IMR-90 (cell line): ENCODE measurements around the gene ASB16. TPM values are rescaled to one million over a fixed set of nuclear protein-coding genes. Genes with fewer than 3 reads are reported as not detected.
A peak's percentile ranks its signal among the peaks of the same experiment; 100 is the strongest.

Experiments
- ATAC-seq: fragments of 200-7000 bp; cut with Tn5 transposase; 2 replicates; pipeline ENCODE4 v1.9.1; 2020; ENCODE audit warnings: low read depth, mild to moderate bottlenecking, moderate library complexity
- Bru-seq: library from RNA; stranded (reverse); fragments of 400-500 nt; gene quantifications from one replicate; lab custom pipeline; 2021; lab: Mats Ljungman, UMichigan
- BruChase-seq, 2 experiments: library from RNA; stranded (reverse); fragments of 400-500 nt; gene quantifications; one replicate each; lab custom pipeline; 2021; lab: Mats Ljungman, UMichigan
- BruUV-seq: library from RNA; stranded (reverse); fragments of 400-500 nt; replicated peaks from 2 replicates; lab custom pipeline; 2021; lab: Mats Ljungman, UMichigan
- CTCF ChIA-PET: fragments of 300-600 bp; formaldehyde crosslinking; extraction: SDS; loops from one replicate; lab custom pipeline; 2021; ENCODE audit warnings: antibody characterized with exemption; lab: Yijun Ruan, JAX
- POLR2A ChIA-PET: fragments of 300-600 bp; sonication (Branson Sonifier 250); formaldehyde crosslinking; loops from one replicate; lab custom pipeline; 2022; ENCODE audit warnings: antibody characterized with exemption; ENCODE audit not compliant: unreplicated experiment; lab: Charles Lee
- DNase-seq: peaks from one replicate; pipeline ENCODE4 v3.0.0; 2013
- H2AFZ ChIP-seq: replicated peaks from 2 replicates; pipeline ENCODE3; 2013; ENCODE audit warnings: low read length, mild to moderate bottlenecking; ENCODE audit not compliant: poor library complexity
- H2AK5ac ChIP-seq: 2 replicates; pipeline ENCODE4 v1.6.1; 2013; ENCODE audit warnings: low read depth, low read length, inconsistent platforms
- H2AK9ac ChIP-seq: replicated peaks from 2 replicates; pipeline ENCODE3; 2013; ENCODE audit warnings: mild to moderate bottlenecking, low read depth, low read length, moderate library complexity; ENCODE audit not compliant: poor library complexity
- H2BK120ac ChIP-seq: 2 replicates; pipeline ENCODE4 v1.6.1; 2013; ENCODE audit warnings: low read depth, low read length, inconsistent platforms
- H2BK15ac ChIP-seq: 3 replicates; pipeline ENCODE4 v1.6.1; 2013; ENCODE audit warnings: low read depth, low read length, inconsistent platforms
- H2BK20ac ChIP-seq: 2 replicates; pipeline ENCODE4 v1.6.1; 2013; ENCODE audit warnings: low read depth, mild to moderate bottlenecking, inconsistent platforms, low read length, moderate library complexity
- H2BK5ac ChIP-seq: 2 replicates; pipeline ENCODE4 v1.6.1; 2013; ENCODE audit warnings: mild to moderate bottlenecking, low read depth, low read length, inconsistent platforms; ENCODE audit not compliant: poor library complexity, severe bottlenecking
- H3K14ac ChIP-seq: replicated peaks from 2 replicates; pipeline ENCODE4 v1.6.1; 2013; ENCODE audit warnings: low read depth, low read length, inconsistent platforms
- H3K18ac ChIP-seq: 2 replicates; pipeline ENCODE4 v1.6.1; 2013; ENCODE audit warnings: low read depth, low read length, control low read depth
- H3K23ac ChIP-seq: 2 replicates; pipeline ENCODE4 v1.6.1; 2013; ENCODE audit warnings: low read depth, low read length, inconsistent platforms
- H3K27ac ChIP-seq: 2 replicates; pipeline ENCODE4 v1.5.1; 2013; ENCODE audit warnings: mild to moderate bottlenecking, control low read depth, low read length; ENCODE audit not compliant: insufficient read depth
- H3K27me3 ChIP-seq: 2 replicates; pipeline ENCODE4 v1.6.1; 2013; ENCODE audit warnings: low read length; ENCODE audit not compliant: control insufficient read depth, insufficient read depth
- H3K36me3 ChIP-seq: 2 replicates; pipeline ENCODE4 v1.6.1; 2013; ENCODE audit warnings: low read length, mixed read lengths; ENCODE audit not compliant: control insufficient read depth, insufficient read depth
- H3K4ac ChIP-seq: 2 replicates; pipeline ENCODE4 v1.6.1; 2013; ENCODE audit warnings: low read depth, low read length, inconsistent platforms
- H3K4me1 ChIP-seq: 2 replicates; pipeline ENCODE4 v1.6.1; 2013; ENCODE audit warnings: low read length, mixed read lengths; ENCODE audit not compliant: control insufficient read depth, insufficient read depth
- H3K4me2 ChIP-seq: 2 replicates; pipeline ENCODE4 v1.6.1; 2013; ENCODE audit warnings: low read depth, mild to moderate bottlenecking, control low read depth, low read length, moderate library complexity
- H3K4me3 ChIP-seq: 2 replicates; pipeline ENCODE4 v1.5.1; 2013; ENCODE audit warnings: low read depth, mild to moderate bottlenecking, control low read depth, low read length, moderate library complexity; ENCODE audit not compliant: insufficient read depth
- H3K56ac ChIP-seq: 2 replicates; pipeline ENCODE4 v1.6.1; 2013; ENCODE audit warnings: low read length, inconsistent platforms; ENCODE audit not compliant: insufficient read depth; ENCODE audit errors: extremely low read depth
- H3K79me1 ChIP-seq, 2 experiments: 2 replicates each; pipeline ENCODE4 v1.6.1; 2013; ENCODE audit warnings: low read length in 2 of 2, inconsistent platforms in 1 of 2, low read depth in 1 of 2
- H3K9ac ChIP-seq: 2 replicates; pipeline ENCODE4 v1.6.1; 2013; ENCODE audit warnings: low read depth, low read length, control low read depth
- H3K9me1 ChIP-seq: 2 replicates; pipeline ENCODE4 v1.6.1; 2013; ENCODE audit warnings: low read length, inconsistent platforms; ENCODE audit not compliant: insufficient read depth
- H3K9me3 ChIP-seq: 2 replicates; pipeline ENCODE4 v1.6.1; 2013; ENCODE audit warnings: low read length; ENCODE audit not compliant: control insufficient read depth, insufficient read depth
- H4K20me1 ChIP-seq: 2 replicates; pipeline ENCODE4 v1.6.1; 2013; ENCODE audit warnings: low read length, inconsistent platforms; ENCODE audit not compliant: insufficient read depth
- H4K5ac ChIP-seq: 2 replicates; pipeline ENCODE4 v1.6.1; 2013; ENCODE audit warnings: mild to moderate bottlenecking, low read depth, low read length, control low read depth
- H4K8ac ChIP-seq, 2 experiments: 2 replicates each; pipeline ENCODE4 v1.6.1; 2013; ENCODE audit warnings: low read depth in 2 of 2, low read length in 2 of 2, control low read depth in 1 of 2, inconsistent platforms in 1 of 2
- H4K91ac ChIP-seq: 2 replicates; pipeline ENCODE4 v1.6.1; 2013; ENCODE audit warnings: low read depth, low read length, inconsistent platforms; ENCODE audit not compliant: insufficient read depth
- MAFK ChIP-seq: IDR thresholded peaks from 2 replicates; pipeline ENCODE4 v1.6.1; 2012; ENCODE audit warnings: low read depth, low read length, improper control_type of control experiment
- MAZ ChIP-seq: IDR thresholded peaks from 2 replicates; pipeline ENCODE4 v1.6.1; 2012; ENCODE audit warnings: low read depth, mild to moderate bottlenecking, low read length, improper control_type of control experiment, moderate library complexity, borderline replicate concordance
- WGBS, 2 experiments: methylation state at CpG; one replicate each; pipeline versions ENCODE4 v1.1.5 to v1.1.7; 2013; ENCODE audit warnings: missing lambda C conversion rate in 2 of 2; ENCODE audit not compliant: insufficient read length in 1 of 2; ENCODE audit errors: extremely low coverage in 2 of 2; 5-methylcytosine and 5-hydroxymethylcytosine counted together
- dilution Hi-C: fragments of 300-500 bp; cut with HindIII; formaldehyde crosslinking; loops from one replicate; pipeline ENCODE4 v1.14.3; 2018; ENCODE audit warnings: low sequenced_read_pairs; ENCODE audit not compliant: unreplicated experiment
- in situ Hi-C: fragments of 300-500 bp; cut with MboI; formaldehyde crosslinking; loops from 3 replicates; pipeline ENCODE4 v1.14.3; 2019; ENCODE audit warnings: low sequenced_read_pairs, inconsistent platforms, mixed read lengths
- intact Hi-C: fragments of 100-400 bp; cut with micrococcal nuclease; formaldehyde crosslinking; loops from 2 replicates; pipeline ENCODE4 v1.10.0; 2022
- long read RNA-seq: library from polyadenylated mRNA; unstranded; transcript quantifications from one replicate; pipeline ENCODE4 v2.0.0, GENCODE V29; 2021; ENCODE audit not compliant: unreplicated experiment
- polyA plus RNA-seq, 3 experiments: library from polyadenylated mRNA; depleted of rRNA; stranded (reverse); fragments of >200 nt; gene quantifications; 2 replicates each; pipeline ENCODE4 v1.2.3, GENCODE V29; 2012; ENCODE audit warnings: low replicate concordance in 1 of 3
- total RNA-seq: library from RNA; depleted of rRNA; stranded (reverse); fragments of >200 nt; gene quantifications from 2 replicates; pipeline ENCODE4 v1.2.3, GENCODE V29; 2012; rRNA removed

The ASB16 gene, protein sequence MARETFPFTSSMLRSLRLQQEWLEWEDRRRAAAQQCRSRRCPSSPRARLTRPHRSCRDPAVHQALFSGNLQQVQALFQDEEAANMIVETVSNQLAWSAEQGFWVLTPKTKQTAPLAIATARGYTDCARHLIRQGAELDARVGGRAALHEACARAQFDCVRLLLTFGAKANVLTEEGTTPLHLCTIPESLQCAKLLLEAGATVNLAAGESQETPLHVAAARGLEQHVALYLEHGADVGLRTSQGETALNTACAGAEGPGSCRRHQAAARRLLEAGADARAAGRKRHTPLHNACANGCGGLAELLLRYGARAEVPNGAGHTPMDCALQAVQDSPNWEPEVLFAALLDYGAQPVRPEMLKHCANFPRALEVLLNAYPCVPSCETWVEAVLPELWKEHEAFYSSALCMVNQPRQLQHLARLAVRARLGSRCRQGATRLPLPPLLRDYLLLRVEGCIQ
- total RNA-seq, result not detected in 2 replicates
- 0.05 and 0.06 TPM in 2 replicates for polyA plus RNA-seq (2012; rRNA removed)
- polyA plus RNA-seq (2012; cell fraction: cytosol; rRNA removed), result 0.04 and 0.13 TPM in 2 replicates
- polyA plus RNA-seq (2012; cell fraction: nucleus; rRNA removed; ENCODE audit: low replicate concordance), result 0.15 and 0.34 TPM in 2 replicates
- Bru-seq, nascent RNA, result percentile 19 among the genes with signal in this experiment
- percentile 15 among the genes with signal in this experiment for BruChase-seq, experiment 1, labeled RNA remaining after a 6-hour chase
- BruChase-seq, experiment 2, labeled RNA remaining after a 2-hour chase, result percentile 20 among the genes with signal in this experiment
- long read RNA-seq, partial matches to known transcripts, result 0 of 9 reads
- long read RNA-seq, other reads (novel, unspliced or antisense), result 9 of 9 reads

DNA sequence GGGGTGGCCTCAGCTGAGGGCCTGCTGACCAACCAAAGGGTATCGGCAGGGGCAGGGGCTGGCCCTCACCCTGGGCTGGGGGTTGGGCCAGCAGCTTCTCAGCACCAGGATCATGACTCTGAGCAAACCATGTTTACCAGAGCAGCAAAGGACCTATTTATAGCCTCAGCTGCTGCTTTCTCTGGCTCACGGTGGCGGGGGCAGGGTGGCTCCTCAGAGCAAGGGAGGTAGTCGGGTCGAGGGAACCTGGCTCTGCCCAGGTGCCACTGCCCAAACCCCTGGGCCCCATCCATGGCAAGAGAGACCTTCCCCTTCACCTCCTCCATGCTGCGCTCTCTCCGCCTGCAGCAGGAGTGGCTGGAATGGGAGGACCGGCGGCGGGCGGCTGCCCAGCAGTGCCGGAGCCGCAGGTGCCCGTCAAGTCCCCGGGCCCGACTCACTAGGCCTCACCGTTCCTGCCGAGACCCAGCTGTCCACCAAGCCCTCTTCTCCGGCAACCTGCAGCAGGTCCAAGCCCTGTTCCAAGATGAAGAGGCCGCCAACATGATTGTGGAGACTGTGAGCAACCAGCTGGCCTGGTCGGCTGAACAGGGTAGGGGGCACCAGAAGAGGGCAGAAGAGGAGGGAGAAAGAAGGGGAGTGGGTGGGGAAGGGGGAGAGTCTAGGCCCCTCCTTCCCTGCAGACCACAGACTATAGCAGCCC lies at the start of gene ASB16:
Gene ASB16, plus strand, starts transcription at position 206 of the 703 bp plus-strand sequence. Its CDS starts 86 bp downstream, at position 292.
- no peak within 1 kb of the TSS; the same call in none of the 2 replicates for H3K9ac ChIP-seq
- peak within 1 kb of the TSS; percentile 97 for H2AK5ac ChIP-seq
- peak within 1 kb of the TSS; percentile 90; the same call in 1 of the 3 replicates for H2BK15ac ChIP-seq
- DNase-seq (peak; percentile 55), ATAC-seq (peak; percentile 72)
- peaks cover 11% of the 10 kb centered on the region for H3K4me1 ChIP-seq
- peak within 1 kb of the TSS; percentile 80 for H3K4ac ChIP-seq
- peaks cover 3% of the 10 kb centered on the region for H3K9me1 ChIP-seq
- peak within 1 kb of the TSS; percentile 74 for H3K4me2 ChIP-seq
- CTCF ChIA-PET, result no interaction called here
- H3K9me3 ChIP-seq, result no peaks in the 10 kb centered on the region
- peaks cover 0 to 5% of the 10 kb centered on the region in 2 experiments; a peak in 1 of 4 replicates for H3K79me1 ChIP-seq
- dilution Hi-C loops, result no loop called here
- no peak within 1 kb of the TSS for H3K4me3 ChIP-seq
- peak within 1 kb of the TSS; percentile 79; the same call in 1 of the 2 replicates for H2BK120ac ChIP-seq
- peak within 1 kb of the TSS; percentile 21; the same call in 1 of the 2 replicates for H4K91ac ChIP-seq
- H2BK5ac ChIP-seq, result peak within 1 kb of the TSS; percentile 39
- in situ Hi-C loops, result no loop called here
- no TSS peak for BruUV-seq
- H2BK20ac ChIP-seq, result peak within 1 kb of the TSS; percentile 86
- peaks cover 1% of the 10 kb centered on the region; the same call in 1 of the 2 replicates for H3K36me3 ChIP-seq
- TF ChIP-seq MAFK, result no peak
- TF ChIP-seq MAZ, result peak; percentile 61; the same call in 1 of the 2 replicates
- peak within 1 kb of the TSS; percentile 80; the same call in 1 of the 2 replicates for H4K5ac ChIP-seq
- H3K27ac ChIP-seq, result no peak within 1 kb of the TSS
- no peak within 1 kb of the TSS for H3K56ac ChIP-seq
- H2AK9ac ChIP-seq, result peak within 1 kb of the TSS; percentile 92
- 24% methylated on average over 5 of the region's 21 CpGs; no CpG with 5 or more reads in 1 of the 2 experiments for WGBS, 2 experiments
- H4K20me1 ChIP-seq, result no peaks in the 10 kb centered on the region
- intact Hi-C loops, result no loop called here
- peak within 1 kb of the TSS; percentile 83 for H3K14ac ChIP-seq
- peak within 1 kb of the TSS; percentile 87 for H2AFZ ChIP-seq
- H3K27me3 ChIP-seq, result no peaks in the 10 kb centered on the region
- H3K23ac ChIP-seq, result peak within 1 kb of the TSS; percentile 84; the same call in 1 of the 2 replicates
- POLR2A ChIA-PET, result no interaction called here
- peak within 1 kb of the TSS in 1 of 2 experiments; percentile 89; a peak in 1 of 4 replicates for H4K8ac ChIP-seq
- peak within 1 kb of the TSS; percentile 12; the same call in 1 of the 2 replicates for H3K18ac ChIP-seq
